KOPT-K1 (cell line): ENCODE data around the gene CCDC106.

Source experiments
- H3K27ac ChIP-seq: fragments of 200-600 bp; sonication (generic); 2 replicates; pipeline ENCODE4 v1.5.1; 2016; ENCODE audit warnings: antibody characterized with exemption, mild to moderate bottlenecking, low read depth, low read length; ENCODE audit not compliant: poor library complexity, severe bottlenecking
- H3K36me3 ChIP-seq: fragments of 200-600 bp; sonication (generic); 2 replicates; pipeline ENCODE4 v1.5.1; 2017; ENCODE audit warnings: antibody characterized with exemption, mild to moderate bottlenecking, low read length, moderate library complexity; ENCODE audit not compliant: insufficient read depth
- H3K9me3 ChIP-seq: fragments of 200-600 bp; sonication (generic); 2 replicates; pipeline ENCODE4 v1.5.1; 2017; ENCODE audit warnings: antibody characterized with exemption, low read length, mild to moderate bottlenecking; ENCODE audit not compliant: insufficient read depth, poor library complexity, severe bottlenecking

The CCDC106 gene

DNA sequence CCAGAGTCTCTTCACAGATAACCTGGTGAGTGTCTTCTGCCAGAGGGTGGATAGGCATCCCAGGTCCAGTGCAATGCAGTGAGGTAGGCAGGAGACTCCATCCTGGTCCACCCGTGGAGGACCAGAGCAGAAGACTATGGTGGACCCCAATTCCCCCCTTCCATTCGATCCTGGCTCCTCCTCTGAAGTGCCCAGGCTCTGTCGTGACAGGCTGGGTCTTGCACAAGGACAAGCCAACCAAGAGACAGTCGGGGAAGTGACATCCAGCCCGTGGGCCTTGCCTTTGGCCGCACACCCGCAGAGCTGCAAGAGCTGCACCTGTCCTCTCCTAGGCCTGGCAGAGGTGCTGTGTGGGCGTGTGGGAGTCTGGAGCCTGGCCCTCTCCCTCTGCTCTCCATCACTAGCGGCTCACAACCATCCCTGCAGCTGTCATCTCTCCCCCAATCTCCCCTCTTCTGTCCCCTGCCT is 26.8 kb upstream of the CCDC106 start:
- Histone ChIP-seq H3K36me3 (peaks cover 18% of the 10 kb centered on the region), H3K27ac (no peak overlapping the region), H3K9me3 (no peaks in the 10 kb centered on the region)

GRCh38 chr19:55621673-55622231 is 26.3 kb upstream of the CCDC106 start:
- Histone ChIP-seq H3K27ac (no peak overlapping the region), H3K9me3 (no peaks in the 10 kb centered on the region), H3K36me3 (peaks cover 13% of the 10 kb centered on the region)

GRCh38 chr19:55622242-55622969 is 25.6 kb upstream of the CCDC106 start:
- Histone ChIP-seq H3K36me3 (peaks cover 7% of the 10 kb centered on the region), H3K9me3 (no peaks in the 10 kb centered on the region), H3K27ac (no peak overlapping the region)

DNA sequence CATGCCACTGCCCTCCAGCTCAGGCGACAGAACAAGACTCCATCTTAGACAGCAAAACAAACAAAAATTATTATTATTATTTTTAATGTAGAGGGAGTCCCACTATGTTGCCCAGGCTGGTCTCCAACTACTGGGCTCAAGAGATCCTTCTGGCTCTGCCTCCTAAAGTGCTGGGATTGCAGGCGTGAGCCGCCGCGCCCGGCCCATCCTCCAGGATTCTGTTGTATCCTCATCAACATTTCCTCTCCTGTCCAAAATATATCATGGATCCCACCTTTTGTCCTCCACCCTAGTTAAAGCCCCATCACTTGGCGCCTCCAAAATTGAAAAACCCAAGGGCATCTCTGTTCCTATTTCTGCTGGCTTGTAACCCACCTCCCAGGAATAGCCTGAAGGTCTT is 24.9 kb upstream of the CCDC106 start:
- Histone ChIP-seq H3K9me3 (no peaks in the 10 kb centered on the region), H3K27ac (no peak overlapping the region), H3K36me3 (no peaks in the 10 kb centered on the region)

- no peak overlapping the region for H3K27ac ChIP-seq
- H3K9me3 ChIP-seq, result no peaks in the 10 kb centered on the region
- no peaks in the 10 kb centered on the region for H3K36me3 ChIP-seq
Measured at GRCh38 chr19:55623561-55623960, 24.5 kb upstream of the CCDC106 start.

DNA sequence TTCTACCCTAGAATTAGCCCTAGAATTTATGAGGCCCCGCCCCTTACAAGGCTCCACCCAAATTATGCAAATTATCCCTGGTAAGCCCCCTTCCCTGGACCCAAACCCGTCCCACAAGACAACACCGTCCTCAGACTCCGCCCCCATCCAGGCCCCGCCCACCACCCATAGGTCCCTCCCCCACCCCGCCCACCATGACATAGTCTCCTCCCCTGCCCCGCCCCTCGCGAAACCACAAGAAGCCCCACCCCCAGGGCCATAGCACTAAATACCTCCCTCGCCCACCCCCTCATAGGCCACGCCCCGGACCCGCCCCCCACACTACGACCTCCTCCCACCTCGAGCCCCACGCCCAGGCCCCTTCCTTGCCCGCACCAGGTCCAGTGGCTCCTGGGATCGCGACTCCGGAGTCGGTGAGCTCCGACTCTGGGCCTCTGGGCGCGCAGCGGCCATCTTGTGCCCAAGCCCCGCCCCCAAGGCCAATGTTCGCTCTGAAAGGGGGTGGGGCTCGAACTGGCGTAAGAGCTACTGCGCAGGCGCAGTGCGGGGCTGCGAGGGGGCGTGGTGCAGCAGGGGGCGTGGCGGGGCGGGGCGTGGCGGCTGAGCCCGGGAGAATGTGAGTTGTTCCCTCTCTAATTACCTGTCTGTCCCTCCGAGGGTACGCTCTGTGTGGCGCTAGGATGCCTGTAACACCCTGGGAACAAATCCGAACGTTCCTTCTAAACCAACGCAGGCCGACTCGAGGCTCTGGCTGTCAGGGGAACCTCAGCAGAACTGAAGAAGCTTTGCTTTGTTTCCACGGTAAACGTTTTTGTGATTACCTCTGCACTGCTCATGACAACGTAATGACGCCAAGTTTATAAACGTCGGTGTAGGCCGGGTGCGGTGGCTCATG is 23.7 kb upstream of the CCDC106 start, which contains the start of gene ZNF784:
Gene ZNF784, minus strand, starts transcription at position 458 of the 895 bp plus-strand sequence. Its CDS starts 5 bp downstream, at position 453.
- H3K36me3 ChIP-seq, result no peaks in the 10 kb centered on the region
- no peaks in the 10 kb centered on the region for H3K9me3 ChIP-seq
- H3K27ac ChIP-seq, result peak within 1 kb of the TSS; percentile 69

DNA sequence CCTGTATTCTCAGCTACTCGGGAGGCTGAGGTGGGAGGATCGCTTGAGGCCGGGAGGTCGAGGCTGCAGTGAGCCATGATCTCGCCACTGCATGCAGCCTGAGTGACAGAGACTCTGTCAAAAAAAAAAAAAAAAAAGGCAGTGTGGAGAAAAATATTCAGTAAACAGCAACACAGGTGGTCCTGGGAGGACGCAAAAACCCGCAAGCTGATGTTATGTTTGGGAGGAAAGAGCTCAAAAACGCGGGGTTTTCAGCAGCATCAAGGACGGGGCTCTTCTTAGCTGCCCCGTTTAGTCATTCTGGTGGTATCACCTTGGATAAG is 23.0 kb upstream of the CCDC106 start:
- H3K27ac ChIP-seq, result no peak overlapping the region
- H3K36me3 ChIP-seq, result no peaks in the 10 kb centered on the region
- no peaks in the 10 kb centered on the region for H3K9me3 ChIP-seq

DNA sequence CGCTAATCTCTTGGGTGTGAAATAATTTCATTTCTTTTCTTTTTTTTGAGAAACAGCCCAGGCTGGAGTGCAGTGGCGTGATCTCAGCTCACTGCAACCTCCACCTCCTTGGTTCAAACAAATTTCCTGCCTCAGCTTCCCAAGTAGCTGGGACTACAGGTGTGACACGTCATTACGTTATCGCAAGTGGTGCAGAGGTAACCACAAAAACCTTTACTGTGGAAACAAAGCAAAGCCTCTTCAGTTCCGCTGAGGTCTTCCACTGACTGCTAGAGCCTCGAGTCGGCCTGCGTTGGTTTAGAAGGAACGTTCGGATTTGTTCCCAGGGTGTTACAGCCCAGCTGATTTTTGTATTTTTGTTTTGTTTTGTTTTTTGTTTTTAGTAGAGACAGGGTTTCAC is 21.7 kb upstream of the CCDC106 start:
- H3K9me3 ChIP-seq, result no peaks in the 10 kb centered on the region
- no peaks in the 10 kb centered on the region for H3K36me3 ChIP-seq
- no peak overlapping the region for H3K27ac ChIP-seq

- H3K27ac ChIP-seq, result no peak overlapping the region
Measured at GRCh38 chr19:55632463-55632834, 15.6 kb upstream of the CCDC106 start.

DNA sequence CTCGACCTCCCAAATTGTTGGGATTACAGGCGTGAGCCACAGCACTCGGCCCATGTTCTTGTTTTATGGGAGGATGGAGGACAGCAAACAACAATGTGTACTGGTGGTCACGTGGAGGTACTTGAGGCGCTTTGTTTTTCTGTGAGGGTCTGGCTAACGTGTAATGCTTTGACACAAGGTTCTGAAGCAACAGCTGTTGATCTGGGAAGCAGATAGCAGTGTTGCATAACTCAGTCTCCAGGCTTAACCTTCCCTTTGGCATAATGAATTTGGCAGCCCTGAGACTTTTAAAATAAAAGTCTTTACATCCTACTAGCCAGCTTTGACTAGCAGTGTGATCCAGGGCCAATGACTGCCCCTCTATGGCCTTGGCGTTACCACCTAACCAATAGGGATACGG is 14.2 kb upstream of the CCDC106 start:
- Histone ChIP-seq H3K36me3 (no peaks in the 10 kb centered on the region), H3K9me3 (no peaks in the 10 kb centered on the region), H3K27ac (no peak overlapping the region)

More at GRCh38 chr19:55632463-55632834, 15.6 kb upstream of the CCDC106 start:
- Histone ChIP-seq H3K36me3 (no peaks in the 10 kb centered on the region), H3K9me3 (no peaks in the 10 kb centered on the region)

DNA sequence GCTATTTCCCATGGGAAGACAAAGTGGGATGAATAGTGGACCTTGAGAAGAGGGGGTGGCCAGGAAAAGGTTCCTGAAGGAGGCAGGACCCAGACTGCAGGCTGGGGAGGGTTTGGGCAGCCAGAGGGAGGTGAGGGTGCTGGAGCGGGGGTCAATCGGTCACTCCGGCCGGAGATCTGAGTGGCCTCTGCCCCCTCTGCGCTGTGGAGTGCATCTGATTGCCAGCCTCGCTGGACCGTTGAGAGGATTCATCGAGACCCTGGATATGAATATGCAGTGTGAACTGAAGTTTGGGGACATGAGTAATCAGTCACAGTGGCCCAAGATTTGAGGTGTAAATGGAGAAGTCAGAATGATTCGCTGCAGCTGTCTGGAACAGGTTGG is 12.7 kb upstream of the CCDC106 start:
- H3K9me3 ChIP-seq, result no peaks in the 10 kb centered on the region
- peak overlapping the region; percentile 83 for H3K27ac ChIP-seq
- H3K36me3 ChIP-seq, result no peaks in the 10 kb centered on the region

DNA sequence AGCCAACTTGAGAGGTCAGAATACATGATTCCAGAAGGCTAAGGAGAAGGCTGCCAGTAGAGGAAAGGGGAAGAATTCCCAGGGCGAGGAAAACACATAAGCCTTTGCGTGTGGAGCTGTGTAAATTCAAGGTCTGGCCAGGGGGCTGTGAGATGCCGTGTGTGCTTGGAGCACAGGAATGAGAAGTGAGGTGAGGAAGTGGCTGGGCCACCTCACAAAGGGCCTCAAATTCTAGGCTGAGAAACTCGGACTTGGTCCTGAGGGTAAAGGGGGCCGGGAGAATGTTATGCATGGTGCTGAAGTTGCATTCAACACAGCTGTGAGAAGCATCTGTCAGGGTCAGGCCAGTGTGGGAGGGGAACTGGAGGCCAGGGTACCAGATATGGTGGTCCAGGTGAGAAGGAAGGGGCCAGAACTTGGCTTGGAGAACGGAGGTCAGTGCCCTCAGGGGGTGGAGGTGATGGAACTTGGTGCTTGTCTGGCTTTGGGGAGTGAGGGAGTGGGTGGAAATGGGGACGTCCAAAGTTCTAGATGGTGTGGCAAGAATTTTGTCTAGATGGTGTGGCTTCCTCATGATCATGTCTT is 12.1 kb upstream of the CCDC106 start:
- H3K36me3 ChIP-seq, result no peaks in the 10 kb centered on the region
- no peaks in the 10 kb centered on the region for H3K9me3 ChIP-seq
- peak overlapping the region; percentile 83 for H3K27ac ChIP-seq

DNA sequence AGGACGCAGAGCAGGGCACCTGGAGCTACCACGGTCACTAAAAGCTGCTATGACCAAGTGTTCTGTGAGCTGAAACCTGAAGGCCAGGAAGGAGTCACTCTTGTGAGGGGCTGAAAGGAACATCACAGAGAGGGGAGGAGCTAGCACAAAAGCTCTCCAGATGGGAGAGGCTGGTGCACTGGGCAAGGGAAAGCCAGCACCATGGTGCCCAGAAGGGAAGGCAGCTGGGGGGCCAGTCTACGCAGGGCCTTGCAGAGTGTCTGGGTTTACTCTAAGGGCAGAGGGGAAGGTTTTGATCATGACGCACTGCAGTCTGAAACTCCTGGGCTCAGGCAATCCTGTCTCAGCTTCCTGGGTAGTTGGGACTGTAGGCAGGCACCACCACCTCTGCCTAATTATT is 11.3 kb upstream of the CCDC106 start:
- no peaks in the 10 kb centered on the region for H3K9me3 ChIP-seq
- H3K27ac ChIP-seq, result no peak overlapping the region
- H3K36me3 ChIP-seq, result no peaks in the 10 kb centered on the region

DNA sequence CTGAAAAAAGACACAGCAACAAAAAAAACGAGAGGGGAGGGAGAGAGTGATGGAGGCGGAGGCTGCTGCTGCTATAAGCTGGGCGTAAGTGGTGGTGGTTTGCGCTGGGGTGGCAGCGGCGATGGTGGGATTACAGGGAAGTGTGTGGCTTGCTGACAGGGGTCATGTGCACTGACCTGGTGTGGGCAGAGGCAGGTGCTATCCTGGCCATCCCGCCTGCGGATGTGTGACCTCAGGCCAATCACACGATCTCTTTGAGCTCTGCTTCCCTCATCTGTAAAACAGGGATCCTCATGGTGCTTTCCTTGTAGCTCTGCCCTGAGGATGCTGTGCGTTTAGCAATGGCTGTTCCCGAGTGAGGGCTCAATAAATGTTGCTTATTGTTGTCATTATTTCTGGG is 10.5 kb upstream of the CCDC106 start:
- Histone ChIP-seq H3K36me3 (no peaks in the 10 kb centered on the region), H3K27ac (no peak overlapping the region), H3K9me3 (no peaks in the 10 kb centered on the region)

GRCh38 chr19:55638864-55639359 is 9.1 kb upstream of the CCDC106 start:
- H3K36me3 ChIP-seq, result no peaks in the 10 kb centered on the region
- no peak overlapping the region for H3K27ac ChIP-seq
- no peaks in the 10 kb centered on the region for H3K9me3 ChIP-seq
